Epidermal melanocyte (primary cell): ENCODE measurements around the gene MUC5B.

Experiments
- DNase-seq: peaks from one replicate; pipeline ENCODE4 v3.0.0; 2011; ENCODE audit warnings: low spot score; ENCODE audit not compliant: insufficient read length

The MUC5B gene

DNA sequence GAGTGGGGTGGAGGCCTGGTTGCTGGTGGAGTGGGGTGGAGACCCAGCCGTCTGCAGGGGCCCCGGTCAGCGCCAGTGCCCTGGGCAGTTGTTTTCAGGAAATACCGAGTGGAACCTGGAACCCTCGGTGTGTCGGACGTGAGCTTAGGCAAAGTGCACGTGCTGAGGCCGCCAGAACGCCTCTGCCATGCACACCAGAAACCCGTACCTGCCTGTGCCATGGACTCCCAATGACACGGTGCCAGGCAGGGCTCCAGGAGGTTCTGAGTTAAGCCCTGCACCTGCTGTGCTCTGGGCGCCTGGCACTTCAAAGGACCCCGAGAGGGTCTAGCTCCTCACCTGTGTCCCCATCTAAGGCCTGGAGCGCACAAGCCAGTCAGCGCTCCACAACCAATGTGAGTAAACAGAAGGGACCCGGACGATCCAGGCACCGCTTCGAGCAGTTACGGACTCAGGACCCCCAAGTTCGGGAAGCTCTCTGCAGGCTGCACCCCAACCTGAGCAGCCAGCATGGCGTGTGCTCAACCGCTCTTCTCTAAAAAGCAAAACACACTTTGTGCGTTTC, 74.2 kb downstream of the MUC5B start:
- DNase-seq: no peak

DNA sequence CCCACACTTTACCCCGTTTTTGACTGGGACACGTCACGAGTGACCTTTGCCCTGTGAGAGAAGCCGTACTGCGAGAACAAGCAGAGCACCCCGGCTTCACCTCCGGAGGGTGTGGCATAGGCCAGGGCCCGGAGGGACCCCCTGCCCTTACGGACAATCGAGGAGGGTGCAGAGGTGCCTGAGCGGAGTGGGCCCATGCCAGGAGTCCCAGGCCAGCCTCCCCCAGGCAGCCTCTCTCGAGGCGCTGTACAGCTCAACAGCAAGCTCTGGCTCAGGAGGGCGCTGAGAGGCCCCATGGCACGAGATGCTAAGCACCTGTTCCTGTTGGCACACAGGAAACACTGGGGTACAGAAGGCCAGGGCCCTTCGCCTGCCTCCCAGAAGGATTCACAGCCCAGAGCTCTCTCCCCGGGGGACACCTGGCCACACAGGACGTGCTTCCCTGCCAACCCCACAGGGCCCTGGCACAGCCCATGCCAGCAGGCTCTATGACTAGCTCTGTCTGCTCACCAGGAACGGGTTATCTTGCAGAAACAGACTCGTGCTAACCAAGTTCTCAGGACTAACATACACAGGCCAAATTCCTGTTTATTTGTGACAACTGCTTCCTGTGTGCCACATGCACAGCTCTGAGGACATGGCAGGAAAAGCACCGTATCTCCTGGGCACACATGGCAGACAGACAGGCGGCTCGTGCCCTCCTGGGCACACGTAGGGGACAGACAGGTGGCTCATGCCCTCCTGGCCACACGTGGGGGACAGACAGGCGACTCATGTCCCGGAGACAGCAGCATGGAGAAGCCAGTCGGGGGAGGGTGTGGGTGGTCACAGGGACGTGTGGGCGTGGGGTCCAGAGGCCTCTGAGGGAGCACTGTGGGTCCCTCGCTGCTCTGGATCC, 75.0 kb downstream of the MUC5B start:
- no peak for DNase-seq

DNA sequence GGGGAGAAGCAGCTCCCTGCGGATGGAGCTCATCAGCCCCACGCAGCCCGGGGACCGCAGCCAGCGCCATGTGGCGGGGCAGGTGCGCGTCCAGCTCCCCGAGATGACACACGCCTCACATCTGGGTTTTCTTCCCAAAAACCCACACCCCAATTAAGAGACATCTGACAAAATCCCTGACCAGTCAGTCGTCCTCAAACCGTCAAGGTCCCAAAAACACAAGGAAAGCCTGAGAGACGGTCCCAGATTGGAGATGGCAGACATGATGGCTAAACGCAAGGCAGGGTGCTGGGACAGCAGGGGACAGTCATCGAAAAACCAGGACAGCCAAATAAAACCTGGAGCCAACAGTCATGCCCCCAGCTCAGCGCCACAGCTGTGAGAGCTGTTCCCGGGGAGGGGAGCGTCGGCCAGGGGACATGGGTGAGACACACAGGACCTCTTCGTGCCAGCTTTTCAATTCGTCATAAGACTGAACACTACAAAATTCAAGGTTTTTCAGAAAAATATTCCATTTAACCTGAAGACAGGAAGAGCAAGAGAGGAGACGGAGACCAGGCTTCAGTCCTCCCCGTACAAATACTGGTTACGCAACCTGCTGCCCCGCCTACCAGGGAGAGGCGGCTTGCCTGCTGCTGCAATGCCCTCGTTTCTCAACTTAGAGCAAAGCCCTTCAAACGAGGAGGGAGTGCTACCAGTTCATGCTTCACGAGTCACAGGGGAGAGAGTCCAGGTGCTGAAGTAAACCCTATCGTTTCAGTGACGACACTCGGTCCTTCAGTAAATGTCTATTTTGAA, 76.0 kb downstream of the MUC5B start:
- peak; percentile 76 for DNase-seq

DNA sequence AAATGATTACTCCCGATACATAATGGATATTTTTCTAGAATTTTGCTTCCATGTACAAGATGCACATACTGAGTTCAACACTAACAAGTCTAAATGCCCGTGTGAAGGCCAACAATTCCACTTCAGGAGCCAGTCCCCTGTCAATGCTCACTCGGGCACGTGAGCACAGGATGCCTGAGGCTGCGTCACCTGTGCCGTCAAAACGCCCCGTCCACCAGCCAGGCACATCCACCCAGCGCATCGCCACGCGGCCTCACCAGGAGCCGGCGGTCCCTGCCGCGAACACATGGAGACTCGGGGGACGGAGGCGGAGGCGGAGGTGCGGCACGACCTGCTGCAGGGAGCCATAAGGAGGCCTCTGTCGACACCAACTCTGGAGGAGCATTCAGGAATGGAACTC, 76.8 kb downstream of the MUC5B start:
- no peak for DNase-seq

DNA sequence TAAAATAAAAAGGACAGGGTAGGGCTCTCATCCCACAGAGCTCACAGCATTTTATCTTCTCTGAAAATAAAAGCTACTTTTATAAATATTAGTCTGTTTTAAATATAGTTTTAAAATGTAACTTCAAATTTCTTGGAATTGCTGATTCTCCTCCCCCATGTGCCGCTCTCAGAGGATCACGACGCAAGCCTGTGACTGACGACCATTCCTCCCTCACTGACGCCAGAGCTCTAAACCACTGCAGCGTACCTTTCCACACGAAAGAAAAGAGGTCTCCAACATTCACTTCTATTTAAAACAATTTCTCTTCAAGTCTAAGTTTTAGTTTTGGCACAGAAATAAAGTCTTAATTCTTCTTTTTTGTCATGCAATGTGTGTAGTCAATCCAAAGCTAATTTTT, 77.3 kb downstream of the MUC5B start:
- DNase-seq: no peak

DNA sequence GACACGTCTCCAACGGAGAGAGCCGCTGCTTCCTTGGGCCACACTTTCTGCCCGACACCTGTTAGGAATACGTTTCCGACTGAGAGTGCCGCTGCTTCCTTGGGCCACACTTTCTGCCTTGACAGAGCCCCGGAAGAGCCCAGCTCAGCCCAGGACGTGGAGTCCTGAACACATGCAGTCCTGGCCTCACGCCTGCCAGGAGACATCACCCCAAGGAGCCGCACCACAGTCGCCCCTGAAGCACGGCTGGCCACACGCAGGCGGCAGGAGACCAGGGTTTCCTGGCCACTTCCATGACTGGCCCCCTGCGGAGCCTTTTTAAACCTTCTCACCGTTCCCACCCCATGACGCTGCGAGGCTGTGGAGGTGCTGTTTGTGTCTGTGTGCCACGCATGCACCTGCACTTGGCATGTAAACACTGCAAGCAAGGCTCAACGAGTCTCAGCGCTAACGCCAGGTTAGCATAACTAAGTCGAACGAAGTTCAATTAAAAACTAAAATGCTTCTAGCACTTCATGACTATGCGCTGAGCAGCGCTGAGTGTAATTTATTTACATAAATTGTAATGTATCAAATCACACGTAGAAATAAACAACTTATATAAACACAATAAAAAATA, 77.8 kb downstream of the MUC5B start:
- DNase-seq: no peak

DNA sequence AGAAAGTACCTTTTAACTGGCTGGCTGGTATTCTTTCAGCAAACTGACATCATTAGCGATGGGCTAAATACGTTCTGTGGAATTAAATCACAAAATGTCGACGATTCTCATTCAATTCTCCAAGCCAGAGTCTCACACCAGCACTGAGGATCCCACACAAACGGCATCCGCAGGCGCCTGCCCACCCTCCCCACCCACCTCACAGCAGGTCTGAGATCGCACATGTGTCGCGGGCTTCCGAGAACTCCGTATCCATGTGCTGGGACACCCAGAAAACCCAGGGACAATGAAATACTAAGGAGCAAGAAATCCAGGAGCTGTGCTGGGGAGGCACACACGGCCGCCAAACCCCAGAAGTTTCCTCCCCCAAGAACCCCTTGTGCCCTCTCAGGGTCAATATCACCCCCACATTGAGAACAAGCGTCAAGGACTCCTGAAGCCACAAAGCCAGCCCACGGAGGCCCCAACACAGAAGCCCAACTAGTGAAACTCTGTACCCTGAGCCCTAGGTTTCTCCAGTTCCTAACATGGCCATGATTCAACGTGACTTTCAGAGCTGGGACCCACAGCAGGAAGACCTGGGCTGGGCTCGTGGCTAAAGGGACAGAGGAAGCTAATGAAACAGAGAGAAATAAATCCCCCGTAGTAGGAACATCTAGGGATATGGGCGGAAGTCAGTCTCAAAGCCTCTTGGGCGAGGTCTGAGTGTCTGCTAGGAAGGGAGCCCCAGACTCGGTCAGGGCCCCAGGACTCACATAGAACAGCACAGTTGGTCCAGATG, 78.5 kb downstream of the MUC5B start:
- DNase-seq: no peak

DNA sequence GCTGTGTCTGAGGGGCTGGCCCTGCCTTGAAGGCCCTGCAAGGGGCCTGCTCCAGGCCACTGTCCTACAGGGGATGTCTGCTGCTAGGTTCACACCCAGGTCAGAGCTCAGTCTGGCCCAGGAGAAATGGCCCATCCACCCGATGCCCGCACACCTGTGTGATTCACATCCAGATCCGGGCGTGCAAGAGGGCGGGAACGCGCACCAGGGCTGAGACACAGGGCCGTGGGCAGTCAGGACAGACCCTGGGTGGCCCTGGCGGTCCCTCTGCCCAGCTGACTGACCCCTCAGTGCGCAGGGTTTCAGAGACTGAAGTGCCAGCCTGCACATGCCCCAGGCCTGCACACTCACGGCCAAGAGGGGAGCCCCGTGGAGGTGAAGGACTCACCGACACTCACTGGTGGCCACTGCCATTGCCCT, 79.2 kb downstream of the MUC5B start:
- DNase-seq: no peak

DNA sequence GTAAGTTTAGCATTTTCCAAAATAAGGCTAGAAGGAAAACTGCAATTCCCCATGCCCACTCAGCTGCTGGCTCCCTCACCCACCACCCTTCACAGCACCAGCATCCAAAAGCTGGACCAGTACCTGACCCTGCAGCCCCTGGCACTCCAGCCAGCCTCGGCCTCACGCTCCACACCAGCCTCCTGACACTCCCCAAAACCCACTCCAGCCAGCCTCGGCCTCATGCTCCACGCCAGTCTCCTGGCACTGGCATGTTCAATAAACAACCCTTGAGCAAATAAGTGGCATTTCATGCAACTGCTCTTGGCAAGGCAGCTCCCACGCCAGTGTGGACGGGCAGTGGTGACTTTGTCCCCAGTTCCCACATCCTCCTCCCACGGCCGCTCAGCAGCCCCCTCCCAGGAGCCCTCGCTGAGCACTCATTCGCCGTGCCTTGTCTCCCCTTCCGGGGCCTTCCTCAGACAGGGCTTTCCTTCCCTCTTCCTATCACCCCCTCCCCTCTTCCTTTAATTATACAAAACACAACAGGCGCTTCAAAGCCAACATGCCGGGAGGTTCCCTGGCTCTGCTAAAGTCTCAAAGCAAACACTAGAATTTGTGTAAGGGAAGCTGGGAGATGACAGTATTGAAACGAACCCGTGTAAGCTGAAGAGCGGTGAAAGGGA, 79.7 kb downstream of the MUC5B start:
- no peak for DNase-seq

DNA sequence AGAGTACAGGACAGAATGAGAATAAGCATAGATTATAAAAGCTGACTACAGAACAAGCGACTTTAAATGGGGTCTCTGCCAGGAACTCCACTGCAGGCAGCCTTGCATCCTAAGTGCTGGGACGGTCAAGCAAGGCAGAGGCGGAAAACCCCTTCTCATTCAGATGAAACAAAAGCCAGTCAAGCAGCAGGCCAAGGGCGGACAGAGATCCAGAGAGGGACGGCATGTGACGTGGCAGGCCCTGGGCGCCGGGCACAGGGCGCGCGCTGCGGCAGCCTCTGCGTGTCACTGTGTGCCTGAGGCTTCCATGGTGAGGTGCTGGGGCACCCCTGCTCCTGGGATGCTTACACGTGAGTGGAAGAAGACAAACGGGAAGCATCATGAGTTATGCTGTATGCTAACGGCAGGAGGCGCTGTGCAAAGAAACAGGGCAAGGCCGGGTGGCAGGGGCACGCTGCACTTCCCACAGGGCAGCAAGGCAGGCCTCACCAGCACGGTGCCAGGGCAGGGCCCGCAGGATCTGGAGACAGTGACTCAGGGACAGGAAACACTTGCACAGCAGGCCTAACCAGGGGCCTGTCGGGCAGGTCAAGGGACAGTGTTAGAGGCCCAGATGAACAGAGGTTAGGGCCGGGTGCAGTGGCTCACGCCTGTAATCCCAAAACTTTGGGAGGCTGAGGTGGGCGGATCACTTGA, 80.4 kb downstream of the MUC5B start:
- no peak for DNase-seq

DNA sequence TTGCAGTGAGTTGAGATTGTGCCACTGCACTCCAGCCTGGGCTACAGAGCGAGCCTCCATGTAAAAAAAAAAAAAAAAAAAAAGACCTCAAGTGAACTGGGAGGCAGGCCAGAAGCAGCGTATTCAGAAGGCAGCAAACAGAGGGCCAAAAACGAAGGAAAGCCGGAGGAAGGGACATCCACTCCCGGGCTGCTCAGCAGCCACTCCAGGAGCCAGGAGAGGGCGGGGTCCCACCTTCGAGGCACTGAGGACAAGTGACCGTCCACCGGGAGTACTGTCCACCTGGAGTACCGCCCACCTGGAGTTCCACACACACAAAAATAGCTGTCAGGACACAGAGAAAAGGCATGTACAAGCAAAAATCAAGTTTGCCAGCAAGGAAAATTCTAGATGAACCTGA, 81.1 kb downstream of the MUC5B start:
- DNase-seq: no peak

DNA sequence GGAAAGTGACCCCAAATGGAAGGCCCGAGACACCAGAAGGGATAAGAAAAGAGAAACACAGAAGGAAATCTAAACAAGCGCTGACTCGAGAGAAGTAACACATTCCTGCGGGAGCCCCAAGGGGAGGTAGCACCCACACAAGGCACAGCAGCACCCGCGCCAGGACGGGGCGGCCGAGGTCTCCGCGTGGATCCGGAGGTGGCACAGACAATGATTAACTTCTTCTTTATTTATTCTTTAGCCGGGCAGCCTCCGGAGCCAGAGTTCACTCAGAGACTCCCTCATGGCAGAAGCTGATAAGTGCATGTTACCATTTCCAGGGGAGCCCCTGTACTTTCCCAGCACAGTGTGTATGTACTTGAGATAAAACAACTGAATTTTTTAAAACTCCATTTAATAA, 81.5 kb downstream of the MUC5B start:
- DNase-seq: no peak

DNA sequence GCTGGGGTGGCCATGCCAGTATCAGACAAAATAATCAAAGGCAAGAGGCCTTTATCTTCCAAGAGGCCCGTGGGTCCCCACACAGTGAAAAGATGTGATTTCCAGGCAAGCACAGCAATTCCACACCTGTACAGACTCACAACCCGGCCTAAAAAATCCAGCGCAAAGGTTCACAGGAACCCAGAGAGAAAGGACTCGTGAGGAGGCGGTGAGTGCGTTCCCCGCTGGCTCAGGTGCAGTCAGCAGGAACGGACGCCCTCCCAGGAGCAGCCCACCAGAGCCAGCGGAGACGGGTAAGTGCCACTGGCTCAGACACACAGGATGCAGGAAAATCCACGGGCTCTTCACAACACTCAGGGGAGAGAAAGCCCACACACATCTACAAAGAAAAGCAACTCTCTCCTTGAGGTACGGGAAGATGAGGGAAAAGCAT, 82.2 kb downstream of the MUC5B start:
- DNase-seq: no peak

DNA sequence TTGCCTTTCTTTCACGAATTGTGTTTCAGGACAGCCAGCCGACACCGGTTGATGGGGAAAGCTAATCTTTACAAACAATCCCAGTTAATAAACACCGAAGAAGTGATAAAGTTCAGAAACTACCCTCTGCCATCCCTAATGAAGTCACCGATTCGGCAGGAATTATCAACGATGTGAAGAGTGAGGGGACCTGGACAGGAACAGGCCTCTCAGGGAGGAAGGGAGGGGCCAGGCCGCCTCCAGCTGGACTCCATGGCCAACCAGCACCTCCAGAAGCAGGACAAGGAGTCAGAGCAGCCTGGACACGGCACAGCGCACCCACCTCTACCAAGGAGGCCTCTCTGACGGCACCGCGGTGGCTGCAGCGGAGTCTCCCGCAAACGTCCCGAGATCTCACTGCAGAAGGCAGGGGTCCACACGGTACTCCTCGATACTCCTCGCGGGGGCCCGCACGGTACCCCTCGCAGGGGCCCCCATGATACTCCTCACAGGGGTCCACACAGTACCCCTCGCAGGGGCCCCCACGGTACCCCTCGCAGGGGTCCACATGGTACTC, 82.7 kb downstream of the MUC5B start:
- no peak for DNase-seq

DNA sequence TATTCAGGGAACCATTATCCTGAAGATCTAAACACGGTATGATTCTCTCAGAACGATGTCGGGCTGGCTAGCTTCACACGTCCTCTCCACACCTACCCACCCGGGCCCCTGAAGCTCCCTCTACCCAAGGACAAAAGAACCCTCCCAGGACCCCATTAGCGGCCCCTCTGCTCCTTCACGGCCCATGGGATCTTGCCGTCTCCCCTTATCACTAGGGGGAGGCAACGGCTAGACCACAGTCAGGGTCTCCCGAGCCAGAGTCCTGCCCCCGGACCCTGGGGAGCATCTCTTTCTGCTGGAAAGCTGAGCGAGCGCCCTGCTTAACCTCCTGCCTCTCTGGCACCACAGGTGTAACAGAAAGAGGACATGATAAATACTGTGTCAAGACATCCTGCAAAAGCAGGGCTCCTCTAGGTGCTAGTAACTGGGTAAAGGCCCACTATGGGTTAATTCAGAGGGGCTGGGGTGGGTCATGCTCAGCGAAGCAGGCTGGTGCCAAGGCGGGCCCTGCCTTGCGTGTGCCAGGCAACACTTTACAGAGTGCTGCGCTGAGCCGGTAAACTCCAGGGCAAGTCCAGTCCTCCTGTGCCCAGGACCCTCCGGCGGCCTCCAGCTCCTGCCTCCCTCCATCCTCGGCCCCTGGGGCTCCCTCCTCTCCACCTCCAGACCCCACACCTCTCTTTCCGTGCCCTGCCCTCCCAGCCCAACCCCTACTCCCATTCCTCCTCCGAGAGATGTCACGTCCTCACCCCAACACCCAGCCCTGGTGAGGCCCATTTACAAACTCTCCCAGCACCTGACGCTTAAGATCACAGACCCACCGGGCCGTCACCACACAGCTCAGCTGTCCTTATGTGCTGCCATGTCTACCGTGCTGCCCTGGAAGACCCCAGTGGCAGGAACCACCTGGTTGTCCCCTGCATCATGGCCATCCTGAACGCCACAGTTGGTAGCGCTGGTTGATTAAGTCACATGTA, 83.6 kb downstream of the MUC5B start:
- no peak for DNase-seq

DNA sequence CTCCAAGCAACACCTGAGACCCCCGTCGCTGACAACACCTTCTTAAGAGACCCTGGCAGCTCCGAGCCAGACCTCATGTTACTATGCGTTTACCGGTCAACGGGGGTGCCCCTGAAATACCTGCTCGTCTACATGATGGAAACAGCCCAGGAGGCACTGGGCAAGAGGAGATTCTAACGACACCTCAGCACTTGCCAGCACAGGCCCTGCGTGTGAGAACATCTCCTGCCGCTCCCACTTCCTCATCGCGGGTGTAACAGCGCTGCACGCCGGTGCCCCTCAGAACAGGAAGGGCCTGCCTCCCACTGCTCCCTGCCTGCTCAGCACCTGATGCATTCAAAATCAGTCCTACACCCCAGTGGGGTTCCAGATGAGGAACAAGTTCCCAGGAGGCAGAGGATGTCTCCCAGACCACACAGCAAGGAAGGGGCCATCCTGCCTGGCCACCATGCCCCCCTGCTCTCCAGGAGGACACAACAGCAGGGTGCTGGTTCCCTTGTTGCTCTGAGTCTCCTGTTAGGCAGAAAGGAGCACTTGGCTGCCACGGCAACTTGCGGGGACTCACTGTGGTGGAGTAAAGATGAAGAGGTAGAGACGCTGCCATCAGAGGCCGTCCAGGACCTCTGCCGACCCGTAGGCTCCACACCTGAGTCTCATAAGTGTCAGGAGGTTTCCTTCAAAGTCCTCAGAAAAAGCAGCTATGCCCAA, 84.5 kb downstream of the MUC5B start:
- no peak for DNase-seq

DNA sequence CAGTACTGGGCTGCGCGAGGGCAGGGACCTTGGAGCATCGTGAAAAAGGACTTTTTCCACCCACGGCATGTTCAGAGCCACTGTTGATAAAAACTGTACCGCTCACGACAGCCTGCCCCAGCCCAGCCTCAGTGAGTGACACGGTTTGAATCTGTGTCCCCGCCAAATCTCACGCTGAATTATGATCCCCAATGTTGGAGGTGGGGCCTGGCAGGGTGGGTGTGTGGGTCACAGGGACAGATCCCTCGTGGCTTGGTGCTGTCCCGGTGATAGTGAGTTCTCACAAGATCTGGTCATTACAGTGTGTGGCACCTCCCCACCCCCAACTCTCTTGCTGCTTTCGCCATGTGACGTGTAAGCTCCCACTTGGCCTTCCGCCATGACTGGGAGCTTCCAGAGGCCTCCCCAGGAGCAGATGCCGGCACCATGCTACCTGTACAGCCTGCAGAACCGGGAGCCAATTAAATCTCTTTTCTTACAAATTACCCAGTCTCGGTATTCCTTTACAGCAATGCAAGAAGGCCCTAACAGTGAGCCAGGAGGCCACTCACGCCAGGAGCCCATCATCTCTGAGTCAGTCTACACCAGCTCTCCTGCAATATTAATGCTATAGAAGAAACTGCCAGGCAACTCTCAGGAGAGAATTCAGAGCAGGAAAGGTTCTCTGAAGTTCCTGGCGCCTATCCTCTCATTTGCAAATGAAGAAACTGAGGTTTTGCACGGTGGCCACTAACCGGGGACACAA, 85.3 kb downstream of the MUC5B start:
- DNase-seq: no peak
